DMS153 (cell line): ENCODE measurements around the gene THSD7B.

Experiments
- DNase-seq: peaks from one replicate; lab custom pipeline; 2025; lab: John Stamatoyannopoulos, UW

The THSD7B gene

GRCh38 chr2:137700681-137701080, 935.3 kb downstream of the THSD7B start:
- DNase-seq = no peak

- no peak for DNase-seq
These were observed 940.0 kb downstream of the THSD7B start for GRCh38 chr2:137705296-137705695.

- no peak for DNase-seq
These were observed 941.7 kb downstream of the THSD7B start for GRCh38 chr2:137706786-137707613.

- no peak for DNase-seq
These were observed 943.0 kb downstream of the THSD7B start for GRCh38 chr2:137708311-137708710.

GRCh38 chr2:137715731-137716191, 950.4 kb downstream of the THSD7B start:
- no peak for DNase-seq

DNA sequence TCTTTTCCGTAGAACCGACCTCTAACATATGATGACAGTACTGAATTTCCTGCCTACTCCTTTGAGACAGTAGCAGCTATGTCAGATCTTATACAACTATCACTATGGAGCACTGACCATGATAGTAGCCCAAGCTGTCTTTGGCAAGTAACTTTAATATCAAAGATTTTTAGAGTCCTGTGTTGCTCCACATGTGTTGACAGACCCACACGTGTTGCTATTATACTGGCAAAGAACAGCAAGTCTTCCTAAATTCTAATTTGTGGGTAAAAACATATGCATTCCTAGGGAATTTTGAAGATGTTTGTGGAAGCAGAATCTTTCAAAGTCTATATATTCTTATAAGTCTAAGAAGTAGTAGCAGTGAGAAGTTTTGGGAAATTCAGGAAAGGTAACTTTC, 953.4 kb downstream of the THSD7B start:
- no peak for DNase-seq

DNA sequence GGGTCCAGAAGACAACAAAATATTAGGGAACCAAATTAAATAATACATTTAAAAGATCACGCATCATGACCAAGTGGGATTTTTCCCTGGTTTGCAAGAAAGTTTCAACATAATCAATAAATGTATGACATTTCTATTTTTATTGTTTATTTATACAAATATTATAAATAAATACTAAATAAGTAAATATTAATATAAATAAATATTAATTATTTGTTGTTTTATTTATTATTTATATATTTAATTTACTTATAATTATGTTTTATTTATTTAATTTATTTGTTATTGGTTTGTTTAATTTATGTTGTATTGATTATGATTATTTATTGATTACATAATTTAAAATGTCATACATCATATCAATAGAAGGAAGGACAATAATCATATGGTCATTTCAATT, 956.4 kb downstream of the THSD7B start:
- DNase-seq = no peak

DNA sequence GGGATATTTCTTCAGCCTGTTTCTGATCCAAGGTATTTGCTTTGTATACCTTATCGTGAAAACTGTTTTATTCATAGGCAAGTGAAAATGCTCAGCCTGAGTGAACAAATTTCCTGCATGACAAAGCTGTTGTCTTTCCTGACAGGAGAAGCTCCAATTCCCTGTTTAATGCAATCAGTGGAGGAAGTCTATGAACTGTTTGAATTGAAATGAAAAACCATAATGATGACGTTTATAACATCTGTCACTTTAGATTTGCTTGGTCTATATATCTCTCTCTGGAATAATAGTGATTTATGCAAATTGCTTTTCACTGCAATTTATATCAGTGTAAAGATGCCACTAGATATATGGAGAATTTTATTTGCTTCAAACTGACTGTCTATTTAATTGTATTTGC, 959.6 kb downstream of the THSD7B start:
- no peak for DNase-seq
